Fibroblast of lung (primary cell): ENCODE measurements around the gene IGSF10. TPM values are rescaled to one million over a fixed set of nuclear protein-coding genes. Genes with fewer than 3 reads are reported as not detected.

Experiments
- DNase-seq, 2 donors: peaks; one replicate each; pipeline versions ENCODE4 v3.0.0 to v3.0.0-alpha.2; 2010; ENCODE audit warnings: low read depth in 2 of 2
- H2AFZ ChIP-seq: 2 replicates; pipeline ENCODE4 v1.5.1; 2012; ENCODE audit warnings: low read length, control low read depth, inconsistent platforms
- H3K27ac ChIP-seq: 2 replicates; pipeline ENCODE4 v1.5.1; 2011; ENCODE audit warnings: low read length, control low read depth; ENCODE audit not compliant: insufficient read depth
- H3K27me3 ChIP-seq: 2 replicates; pipeline ENCODE4 v1.5.1; 2011; ENCODE audit warnings: mild to moderate bottlenecking, low read length; ENCODE audit not compliant: control insufficient read depth, insufficient read depth
- H3K36me3 ChIP-seq: 2 replicates; pipeline ENCODE4 v1.5.1; 2011; ENCODE audit warnings: low read length; ENCODE audit not compliant: control insufficient read depth, insufficient read depth
- H3K4me1 ChIP-seq: 2 replicates; pipeline ENCODE4 v1.5.1; 2011; ENCODE audit warnings: low read length; ENCODE audit not compliant: control insufficient read depth, insufficient read depth; ENCODE audit errors: extremely low read depth
- H3K4me2 ChIP-seq: 2 replicates; pipeline ENCODE4 v1.5.1; 2011; ENCODE audit warnings: low read length, control low read depth; ENCODE audit not compliant: insufficient read depth; ENCODE audit errors: extremely low read depth
- H3K4me3 ChIP-seq, 4 experiments: fragments of 200-600 bp in 1 of 4; sonication (generic) in 1 of 4; replicated peaks in 1 of 4; 2 replicates each; pipeline ENCODE4 v1.5.1; 2011 to 2016; ENCODE audit warnings: low read length in 4 of 4, low read depth in 3 of 4, mild to moderate bottlenecking in 3 of 4, control low read depth in 2 of 4, inconsistent platforms in 1 of 4, mixed read lengths in 1 of 4; ENCODE audit not compliant: insufficient read depth in 1 of 4; ENCODE audit errors: control extremely low read depth in 1 of 4
- H3K79me2 ChIP-seq: 2 replicates; pipeline ENCODE4 v1.5.1; 2012; ENCODE audit warnings: mild to moderate bottlenecking, low read length, inconsistent platforms; ENCODE audit not compliant: control insufficient read depth, insufficient read depth
- H3K9ac ChIP-seq: 2 replicates; pipeline ENCODE4 v1.5.1; 2011; ENCODE audit warnings: mild to moderate bottlenecking, low read length, control low read depth; ENCODE audit not compliant: insufficient read depth
- H3K9me3 ChIP-seq: 2 replicates; pipeline ENCODE4 v1.5.1; 2012; ENCODE audit warnings: low read depth, low read length; ENCODE audit not compliant: control insufficient read depth, insufficient read depth
- H4K20me1 ChIP-seq: 2 replicates; pipeline ENCODE4 v1.5.1; 2011; ENCODE audit warnings: low read length; ENCODE audit not compliant: control insufficient read depth, insufficient read depth; ENCODE audit errors: extremely low read depth
- CTCF ChIP-seq, 2 donors: IDR thresholded peaks in 1 of 2; conservative IDR thresholded peaks in 1 of 2; 1 replicate in 1 of 2; 2 replicates in 1 of 2; pipeline ENCODE4 v1.5.1; 2011 to 2012; ENCODE audit warnings: low read length in 2 of 2, control low read depth in 1 of 2, inconsistent platforms in 1 of 2, low read depth in 1 of 2, mild to moderate bottlenecking in 1 of 2
- EZH2 ChIP-seq: IDR thresholded peaks from 2 replicates; pipeline ENCODE4 v1.5.1; 2012; ENCODE audit warnings: low read length, control low read depth, mild to moderate bottlenecking; ENCODE audit errors: missing control alignments
- polyA plus RNA-seq, 2 donors: library from polyadenylated mRNA; depleted of rRNA in 1 of 2; stranded (reverse) in 1 of 2; unstranded in 1 of 2; fragments of >200 nt; gene quantifications; 2 replicates each; pipeline ENCODE4 v1.2.1, GENCODE V29; 2011 to 2012; ENCODE audit warnings: missing spikeins in 1 of 2
- total RNA-seq: library from RNA; depleted of rRNA; stranded (reverse); fragments of >200 nt; gene quantifications from 2 replicates; pipeline ENCODE4 v1.2.1, GENCODE V29; 2014

The IGSF10 gene
- total and polyA plus RNA-seq, 2 donors (not counting 1 experiment from before 2014, with no cell fraction given) = 5.1 to 45.9 TPM

GRCh38 chr3:151462278-151462780, 1.5 kb upstream of the IGSF10 start:
- H3K4me2 ChIP-seq = no peak overlapping the region
- H3K79me2 ChIP-seq = no peaks in the 10 kb centered on the region
- H2AFZ ChIP-seq = no peak overlapping the region
- no peaks in the 10 kb centered on the region for H4K20me1 ChIP-seq
- no peak overlapping the region for H3K9ac ChIP-seq
- DNase-seq = no peak
- peaks cover 2% of the 10 kb centered on the region for H3K27me3 ChIP-seq
- no peak overlapping the region for H3K27ac ChIP-seq
- no peak for TF ChIP-seq CTCF (conservative IDR thresholded peaks at IDR 0.05 in 1 of 2, IDR thresholded peaks at IDR 0.05 in 1 of 2; ENCODE audit: low read depth in 1 of 2, low read length in 2 of 2)
- TF ChIP-seq EZH2 = no peak
- H3K4me3 ChIP-seq = no peak overlapping the region
- no peaks in the 10 kb centered on the region for H3K9me3 ChIP-seq
- H3K4me1 ChIP-seq = no peaks in the 10 kb centered on the region
- no peaks in the 10 kb centered on the region for H3K36me3 ChIP-seq

- H3K4me1 ChIP-seq = no peaks in the 10 kb centered on the region
- no peak overlapping the region for H3K27ac ChIP-seq
- H3K27me3 ChIP-seq = peaks cover 2% of the 10 kb centered on the region
- no peaks in the 10 kb centered on the region for H3K79me2 ChIP-seq
- peak overlapping the region in 2 of 4 experiments; percentile 54 to 66 for H3K4me3 ChIP-seq
- H2AFZ ChIP-seq = no peak overlapping the region
- no peak overlapping the region for H3K4me2 ChIP-seq
- no peak overlapping the region for H3K9ac ChIP-seq
- no peaks in the 10 kb centered on the region for H4K20me1 ChIP-seq
- TF ChIP-seq CTCF (conservative IDR thresholded peaks at IDR 0.05 in 1 of 2, IDR thresholded peaks at IDR 0.05 in 1 of 2; ENCODE audit: low read depth in 1 of 2, low read length in 2 of 2) (no peak), EZH2 (no peak)
- H3K36me3 ChIP-seq = no peaks in the 10 kb centered on the region
- H3K9me3 ChIP-seq = no peaks in the 10 kb centered on the region
- peak; percentile 5 to 44 for DNase-seq
These were observed 633 bp downstream of the IGSF10 start for GRCh38 chr3:151460228-151460627.

- Histone ChIP-seq H3K4me3 (peak overlapping the region in 1 of 4 experiments; percentile 66), H3K79me2 (no peaks in the 10 kb centered on the region), H3K27ac (no peak overlapping the region), H3K9me3 (no peaks in the 10 kb centered on the region), H3K4me1 (no peaks in the 10 kb centered on the region), H3K27me3 (peaks cover 2% of the 10 kb centered on the region), H3K4me2 (no peak overlapping the region), H3K9ac (no peak overlapping the region), H4K20me1 (no peaks in the 10 kb centered on the region), H3K36me3 (no peaks in the 10 kb centered on the region), H2AFZ (no peak overlapping the region)
- TF ChIP-seq CTCF (conservative IDR thresholded peaks at IDR 0.05 in 1 of 2, IDR thresholded peaks at IDR 0.05 in 1 of 2; ENCODE audit: low read depth in 1 of 2, low read length in 2 of 2) (no peak), EZH2 (no peak)
- no peak for DNase-seq
These were observed 1.5 kb downstream of the IGSF10 start for GRCh38 chr3:151459358-151459757.
